SK-N-SH treated with all-trans-retinoic acid at 6 μM for 48 hours (cell line): ENCODE data around the gene JPT2.

ENCODE experiments used
- ATAC-seq: fragments of 200-7000 bp; cut with Tn5 transposase; 3 replicates; pipeline ENCODE4 v1.9.1; 2020; ENCODE audit warnings: mild to moderate bottlenecking, moderate library complexity
- ARNTL ChIP-seq: fragments of 450-650 bp; formaldehyde crosslinking; IDR thresholded peaks from 2 replicates; pipeline ENCODE4 v1.5.0; 2020; ENCODE audit warnings: low read depth, mild to moderate bottlenecking, moderate library complexity, borderline replicate concordance
- CREB5 ChIP-seq: fragments of 250-450 bp; sonication (Bioruptor Pico); IDR thresholded peaks from 2 replicates; pipeline ENCODE4 v1.5.1; 2020; ENCODE audit warnings: low read depth, mild to moderate bottlenecking, moderate library complexity
- CSDC2 ChIP-seq: fragments of 250-450 bp; sonication (Bioruptor Pico); IDR thresholded peaks from 2 replicates; pipeline ENCODE4 v1.5.0; 2020; ENCODE audit warnings: mild to moderate bottlenecking, moderate library complexity
- CSRNP3 ChIP-seq: fragments of 250-450 bp; sonication (Bioruptor Pico); IDR thresholded peaks from 2 replicates; pipeline ENCODE4 v1.5.1; 2021; ENCODE audit warnings: mild to moderate bottlenecking, moderate library complexity
- OSR1 ChIP-seq: fragments of 250-450 bp; sonication (Bioruptor Pico); IDR thresholded peaks from 2 replicates; pipeline ENCODE4 v1.8.0; 2022; ENCODE audit warnings: moderate library complexity, mild to moderate bottlenecking, inconsistent platforms
- PATZ1 ChIP-seq: fragments of 250-450 bp; sonication (Bioruptor Pico); IDR thresholded peaks from 2 replicates; pipeline ENCODE4 v1.8.0; 2020; ENCODE audit warnings: mild to moderate bottlenecking, moderate library complexity, borderline replicate concordance
- RARB ChIP-seq: fragments of 250-450 bp; sonication (Bioruptor Pico); IDR thresholded peaks from 2 replicates; pipeline ENCODE4 v1.8.0; 2021; ENCODE audit warnings: mild to moderate bottlenecking, moderate library complexity
- SNAI2 ChIP-seq: fragments of 250-450 bp; sonication (Bioruptor Pico); IDR thresholded peaks from 2 replicates; pipeline ENCODE4 v1.5.0; 2020; ENCODE audit warnings: mild to moderate bottlenecking, moderate library complexity
- TOX ChIP-seq: fragments of 250-450 bp; sonication (Bioruptor Pico); IDR thresholded peaks from 2 replicates; pipeline ENCODE4 v1.8.0; 2021; ENCODE audit warnings: mild to moderate bottlenecking, moderate library complexity, borderline replicate concordance
- ZC3H10 ChIP-seq: fragments of 250-450 bp; sonication (Bioruptor Pico); IDR thresholded peaks from 2 replicates; pipeline ENCODE4 v1.5.1; 2021; ENCODE audit warnings: mild to moderate bottlenecking, moderate library complexity
- ZNF565 ChIP-seq: fragments of 450-650 bp; formaldehyde crosslinking; conservative IDR thresholded peaks from 2 replicates; pipeline ENCODE4 v1.5.0; 2020; ENCODE audit warnings: low read depth, mild to moderate bottlenecking, moderate library complexity
- ZNF8 ChIP-seq: fragments of 450-650 bp; formaldehyde crosslinking; IDR thresholded peaks from 2 replicates; pipeline ENCODE4 v1.5.0; 2020; ENCODE audit warnings: mild to moderate bottlenecking, moderate library complexity
- TF ChIP-seq, protein P1 (sequence below): fragments of 250-450 bp; sonication (Bioruptor Pico); IDR thresholded peaks from 2 replicates; pipeline ENCODE4 v1.8.0; 2021; ENCODE audit warnings: low read depth, mild to moderate bottlenecking, moderate library complexity, borderline replicate concordance

JPT2 gene

GRCh38 chr16:1677339-1677738, 740 bp upstream of the JPT2 start:
- TF ChIP-seq, protein P1, sequence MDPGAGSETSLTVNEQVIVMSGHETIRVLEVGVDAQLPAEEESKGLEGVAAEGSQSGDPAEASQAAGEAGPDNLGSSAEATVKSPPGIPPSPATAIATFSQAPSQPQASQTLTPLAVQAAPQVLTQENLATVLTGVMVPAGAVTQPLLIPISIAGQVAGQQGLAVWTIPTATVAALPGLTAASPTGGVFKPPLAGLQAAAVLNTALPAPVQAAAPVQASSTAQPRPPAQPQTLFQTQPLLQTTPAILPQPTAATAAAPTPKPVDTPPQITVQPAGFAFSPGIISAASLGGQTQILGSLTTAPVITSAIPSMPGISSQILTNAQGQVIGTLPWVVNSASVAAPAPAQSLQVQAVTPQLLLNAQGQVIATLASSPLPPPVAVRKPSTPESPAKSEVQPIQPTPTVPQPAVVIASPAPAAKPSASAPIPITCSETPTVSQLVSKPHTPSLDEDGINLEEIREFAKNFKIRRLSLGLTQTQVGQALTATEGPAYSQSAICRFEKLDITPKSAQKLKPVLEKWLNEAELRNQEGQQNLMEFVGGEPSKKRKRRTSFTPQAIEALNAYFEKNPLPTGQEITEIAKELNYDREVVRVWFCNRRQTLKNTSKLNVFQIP (CRISPR knock-in tag), result no peak
- no peak for TF ChIP-seq ZNF8 (CRISPR knock-in tag)
- TF ChIP-seq PATZ1 (CRISPR knock-in tag), result no peak
- no peak for TF ChIP-seq CSRNP3 (CRISPR knock-in tag)
- TF ChIP-seq RARB (CRISPR knock-in tag), result no peak
- TF ChIP-seq, all 23 proteins: peak for 0
- ATAC-seq, result no peak

- no peak for TF ChIP-seq OSR1 (CRISPR knock-in tag)
- peak; percentile 30; the same call in 1 of the 2 replicates for TF ChIP-seq PATZ1 (CRISPR knock-in tag)
- ATAC-seq, result peak; percentile 42
Observed at GRCh38 chr16:1678500-1679098, 520 bp downstream of the JPT2 start.

DNA sequence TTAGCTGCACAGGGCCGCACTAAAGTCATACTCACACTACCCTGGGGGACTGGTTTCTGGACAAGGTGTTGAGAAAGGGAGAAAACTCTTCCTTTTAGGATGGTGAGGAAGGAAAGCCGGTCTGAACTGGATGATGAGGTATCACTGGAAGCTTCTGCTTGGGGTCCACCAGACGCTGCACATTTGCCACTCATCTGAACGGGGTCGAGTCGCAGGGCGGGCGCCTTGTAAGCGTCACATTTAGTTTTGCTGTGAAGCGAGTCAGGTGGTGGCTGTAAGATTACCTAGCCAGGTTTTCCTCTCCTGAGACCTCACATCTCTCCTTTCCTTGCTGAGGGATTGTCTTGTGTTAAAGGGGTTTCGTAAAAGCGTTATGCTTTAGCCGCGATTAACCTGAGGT, 2.3 kb downstream of the JPT2 start:
- no peak for TF ChIP-seq OSR1 (CRISPR knock-in tag)
- ATAC-seq, result no peak

DNA sequence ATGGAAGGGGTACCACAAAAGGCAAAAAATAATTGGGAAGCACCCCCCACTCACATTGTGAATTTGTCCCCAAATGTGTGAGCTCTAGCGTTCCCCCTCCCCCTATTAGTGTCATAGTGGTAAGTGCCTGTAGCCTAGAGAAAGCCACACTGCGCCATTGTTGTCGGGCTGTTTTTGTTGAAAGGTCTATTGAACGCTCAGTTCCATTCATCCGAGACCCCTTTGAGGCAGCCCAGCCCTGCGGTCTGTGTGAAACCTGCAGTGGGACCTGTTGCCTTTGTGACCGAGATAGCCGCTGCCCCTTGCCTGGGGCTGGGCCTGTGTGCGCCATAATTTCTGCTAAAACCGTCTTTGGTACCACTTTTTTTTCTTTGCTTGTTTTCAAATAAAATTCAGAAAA, 3.0 kb downstream of the JPT2 start:
- no peak for ATAC-seq
- TF ChIP-seq SNAI2 (CRISPR knock-in tag) (no peak), CREB5 (CRISPR knock-in tag) (no peak), ZNF565 (CRISPR knock-in tag) (no peak), ARNTL (CRISPR knock-in tag) (no peak)

- ATAC-seq, result no peak
- TF ChIP-seq CSDC2 (no peak), RARB (CRISPR knock-in tag) (no peak), PATZ1 (CRISPR knock-in tag) (no peak), SNAI2 (CRISPR knock-in tag) (no peak), TOX (CRISPR knock-in tag) (no peak), ZNF565 (CRISPR knock-in tag) (no peak), ZC3H10 (CRISPR knock-in tag) (no peak), CSRNP3 (CRISPR knock-in tag) (no peak)
- TF ChIP-seq, protein P1 (CRISPR knock-in tag), result no peak
Observed at GRCh38 chr16:1687427-1688316, 9.6 kb downstream of the JPT2 start.
